ENCODE results near the gene MCU.

DNA sequence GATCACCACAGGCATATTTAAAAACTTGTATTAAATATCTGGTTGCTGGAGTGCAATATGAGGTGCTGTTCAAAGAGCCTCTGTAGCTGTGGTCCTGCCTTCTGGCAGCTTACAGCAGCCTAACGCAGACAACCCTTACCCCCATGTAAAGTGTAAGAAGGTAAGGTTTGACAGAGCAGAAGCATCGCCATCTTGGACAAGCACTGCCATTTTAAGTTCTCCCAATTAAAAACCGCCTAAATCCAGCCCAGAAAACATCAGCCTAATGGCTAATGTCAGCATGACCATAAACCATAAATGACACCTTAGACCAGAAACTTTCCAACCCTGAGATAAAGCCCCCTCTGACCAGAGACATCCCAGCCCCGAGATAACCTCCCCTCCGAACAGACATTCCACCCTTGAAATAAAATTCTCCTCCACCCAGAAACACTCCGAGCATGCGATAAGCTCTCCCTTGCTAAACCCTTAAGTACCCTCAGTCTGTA lies 196.3 kb downstream of the MCU start:
- TF ChIP-seq, protein P1, sequence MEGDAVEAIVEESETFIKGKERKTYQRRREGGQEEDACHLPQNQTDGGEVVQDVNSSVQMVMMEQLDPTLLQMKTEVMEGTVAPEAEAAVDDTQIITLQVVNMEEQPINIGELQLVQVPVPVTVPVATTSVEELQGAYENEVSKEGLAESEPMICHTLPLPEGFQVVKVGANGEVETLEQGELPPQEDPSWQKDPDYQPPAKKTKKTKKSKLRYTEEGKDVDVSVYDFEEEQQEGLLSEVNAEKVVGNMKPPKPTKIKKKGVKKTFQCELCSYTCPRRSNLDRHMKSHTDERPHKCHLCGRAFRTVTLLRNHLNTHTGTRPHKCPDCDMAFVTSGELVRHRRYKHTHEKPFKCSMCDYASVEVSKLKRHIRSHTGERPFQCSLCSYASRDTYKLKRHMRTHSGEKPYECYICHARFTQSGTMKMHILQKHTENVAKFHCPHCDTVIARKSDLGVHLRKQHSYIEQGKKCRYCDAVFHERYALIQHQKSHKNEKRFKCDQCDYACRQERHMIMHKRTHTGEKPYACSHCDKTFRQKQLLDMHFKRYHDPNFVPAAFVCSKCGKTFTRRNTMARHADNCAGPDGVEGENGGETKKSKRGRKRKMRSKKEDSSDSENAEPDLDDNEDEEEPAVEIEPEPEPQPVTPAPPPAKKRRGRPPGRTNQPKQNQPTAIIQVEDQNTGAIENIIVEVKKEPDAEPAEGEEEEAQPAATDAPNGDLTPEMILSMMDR (IDR thresholded peaks at IDR 0.05), result no peak
- TF ChIP-seq EZH2 (IDR thresholded peaks at IDR 0.05), result no peak
- no peak for TF ChIP-seq EZH2phosphoT487 (IDR thresholded peaks at IDR 0.05)

Data from neural progenitor cell (in vitro differentiated cells).